Skeletal muscle satellite cell (primary cell): ENCODE results near the gene ACOD1.

Experiments used
- H3K27me3 ChIP-seq: 2 replicates; pipeline ENCODE4 v1.7.0; 2013; ENCODE audit warnings: low read length; ENCODE audit not compliant: control insufficient read depth, insufficient read depth
- H3K36me3 ChIP-seq: 2 replicates; pipeline ENCODE4 v1.7.0; 2013; ENCODE audit warnings: mild to moderate bottlenecking, control low read depth, low read length; ENCODE audit not compliant: insufficient read depth
- H3K4me1 ChIP-seq: 2 replicates; pipeline ENCODE4 v1.7.0; 2013; ENCODE audit warnings: low read length; ENCODE audit not compliant: control insufficient read depth, insufficient read depth
- H3K4me2 ChIP-seq: 2 replicates; pipeline ENCODE4 v1.7.0; 2013; ENCODE audit warnings: mild to moderate bottlenecking, low read length
- H3K4me3 ChIP-seq: 2 replicates; pipeline ENCODE4 v1.7.0; 2013; ENCODE audit warnings: low read length
- H3K9ac ChIP-seq: 2 replicates; pipeline ENCODE4 v1.7.0; 2013; ENCODE audit warnings: mild to moderate bottlenecking, low read depth, low read length, moderate library complexity
- H3K9me3 ChIP-seq: replicated peaks from 2 replicates; pipeline ENCODE4 v1.7.0; 2013; ENCODE audit warnings: mild to moderate bottlenecking, control low read depth, low read length

The ACOD1 gene

GRCh38 chr13:76993021-76993420, 44.7 kb downstream of the ACOD1 start:
- Histone ChIP-seq H3K27me3 (no peaks in the 10 kb centered on the region), H3K4me1 (peaks cover 25% of the 10 kb centered on the region), H3K4me2 (peak overlapping the region; percentile 88), H3K9me3 (no peaks in the 10 kb centered on the region), H3K4me3 (peak overlapping the region; percentile 81), H3K36me3 (peaks cover 11% of the 10 kb centered on the region), H3K9ac (peak overlapping the region; percentile 90)

- H3K4me2 ChIP-seq = peak overlapping the region; percentile 88
- peaks cover 25% of the 10 kb centered on the region for H3K4me1 ChIP-seq
- peaks cover 12% of the 10 kb centered on the region for H3K36me3 ChIP-seq
- H3K27me3 ChIP-seq = no peaks in the 10 kb centered on the region
- H3K4me3 ChIP-seq = peak overlapping the region; percentile 81
- H3K9ac ChIP-seq = peak overlapping the region; percentile 90
- no peaks in the 10 kb centered on the region for H3K9me3 ChIP-seq
Observed at GRCh38 chr13:76993473-76993872, 45.2 kb downstream of the ACOD1 start.

- peaks cover 25% of the 10 kb centered on the region for H3K4me1 ChIP-seq
- H3K36me3 ChIP-seq = peaks cover 18% of the 10 kb centered on the region
- H3K27me3 ChIP-seq = no peaks in the 10 kb centered on the region
- H3K9me3 ChIP-seq = no peaks in the 10 kb centered on the region
- H3K4me3 ChIP-seq = peak overlapping the region; percentile 31
- no peak overlapping the region for H3K9ac ChIP-seq
- H3K4me2 ChIP-seq = peak overlapping the region; percentile 88
Observed at GRCh38 chr13:76994281-76994680, 46.0 kb downstream of the ACOD1 start.

GRCh38 chr13:77000475-77000874, 52.2 kb downstream of the ACOD1 start:
- Histone ChIP-seq H3K9ac (no peak overlapping the region), H3K36me3 (peaks cover 30% of the 10 kb centered on the region), H3K27me3 (no peaks in the 10 kb centered on the region), H3K4me2 (no peak overlapping the region), H3K9me3 (no peaks in the 10 kb centered on the region), H3K4me3 (no peak overlapping the region), H3K4me1 (peaks cover 14% of the 10 kb centered on the region)

- H3K9me3 ChIP-seq = no peaks in the 10 kb centered on the region
- no peak overlapping the region for H3K4me3 ChIP-seq
Observed at GRCh38 chr13:77001540-77001939, 53.2 kb downstream of the ACOD1 start.

GRCh38 chr13:77001963-77002587, 53.8 kb downstream of the ACOD1 start:
- Histone ChIP-seq H3K9ac (no peak overlapping the region), H3K4me1 (peaks cover 14% of the 10 kb centered on the region), H3K27me3 (no peaks in the 10 kb centered on the region), H3K4me2 (no peak overlapping the region), H3K4me3 (no peak overlapping the region), H3K9me3 (no peaks in the 10 kb centered on the region), H3K36me3 (peaks cover 33% of the 10 kb centered on the region)

More at GRCh38 chr13:77001540-77001939, 53.2 kb downstream of the ACOD1 start:
- peaks cover 14% of the 10 kb centered on the region for H3K4me1 ChIP-seq
- no peaks in the 10 kb centered on the region for H3K27me3 ChIP-seq
- H3K4me2 ChIP-seq = no peak overlapping the region
- no peak overlapping the region for H3K9ac ChIP-seq
- peaks cover 30% of the 10 kb centered on the region for H3K36me3 ChIP-seq

- Histone ChIP-seq H3K4me3 (no peak overlapping the region), H3K4me2 (no peak overlapping the region), H3K9me3 (no peaks in the 10 kb centered on the region), H3K36me3 (peaks cover 38% of the 10 kb centered on the region), H3K9ac (no peak overlapping the region), H3K27me3 (no peaks in the 10 kb centered on the region), H3K4me1 (peaks cover 14% of the 10 kb centered on the region)
Observed at GRCh38 chr13:77002590-77003190, 54.4 kb downstream of the ACOD1 start.
